Mammary epithelial cell (primary cell): ENCODE measurements around the gene ACVR1C.

ENCODE experiments used
- CTCF ChIP-seq, 2 donors: IDR thresholded peaks in 1 of 2; conservative IDR thresholded peaks in 1 of 2; 2 replicates each; pipeline ENCODE4 v1.5.1; 2011 to 2012; ENCODE audit warnings: inconsistent platforms in 2 of 2, low read length in 2 of 2, mild to moderate bottlenecking in 2 of 2, control low read depth in 1 of 2, low read depth in 1 of 2; ENCODE audit not compliant: insufficient read depth in 1 of 2; ENCODE audit errors: extremely low read depth in 1 of 2
- EZH2 ChIP-seq: IDR thresholded peaks from 2 replicates; pipeline ENCODE4 v1.6.1; 2012; ENCODE audit warnings: low read length, inconsistent platforms, borderline replicate concordance

- no peak for TF ChIP-seq CTCF (conservative IDR thresholded peaks at IDR 0.05 in 1 of 2, IDR thresholded peaks at IDR 0.05 in 1 of 2; ENCODE audit: extremely low read depth in 1 of 2, insufficient read depth in 1 of 2, low read depth in 1 of 2, low read length in 2 of 2)
- no peak for TF ChIP-seq EZH2
Observed at GRCh38 chr2:157509744-157510143, 118.9 kb downstream of the ACVR1C start.
